GM18508 (cell line): ENCODE measurements around the gene PAIP1.
"Not testable (repeated sequence)": the region's sequence is repeated elsewhere in the genome, so short reads cannot be mapped to it uniquely, and the experiment has no call there.

Source experiments
- ATAC-seq: cut with Tn5 transposase; IDR thresholded peaks from one replicate; pipeline ENCODE4 v1.9.1; 2021; ENCODE audit warnings: moderate number of reproducible peaks; ENCODE audit not compliant: insufficient read depth, unreplicated experiment

The PAIP1 gene

GRCh38 chr5:43556857-43557542 lies at the start of gene PAIP1:
TSS of gene PAIP1 (minus strand) at chr5:43557077. CDS start at chr5:43556846, 231 bp downstream.
- peak; percentile 41 for ATAC-seq

- ATAC-seq: no peak
Measured at GRCh38 chr5:43606351-43606750, 49.5 kb upstream of the PAIP1 start.

GRCh38 chr5:43604699-43605098 lies 47.8 kb upstream of the PAIP1 start:
- no peak for ATAC-seq

GRCh38 chr5:43603344-43604217 lies 46.7 kb upstream of the PAIP1 start:
- peak; percentile 50 for ATAC-seq

GRCh38 chr5:43602461-43603343 lies 45.8 kb upstream of the PAIP1 start, which contains the start of gene NNT:
TSS of gene NNT (plus strand) at chr5:43603180. CDS start at chr5:43609196, 6,016 bp downstream.
- peak; percentile 38 for ATAC-seq

- no peak for ATAC-seq
Measured at GRCh38 chr5:43601454-43602260, 44.8 kb upstream of the PAIP1 start.

GRCh38 chr5:43598927-43599326 lies 42.0 kb upstream of the PAIP1 start:
- ATAC-seq: not testable (repeated sequence)

- ATAC-seq: no peak
Measured at GRCh38 chr5:43592363-43592762, 35.5 kb upstream of the PAIP1 start.

GRCh38 chr5:43590700-43591099 lies 33.8 kb upstream of the PAIP1 start:
- ATAC-seq: no peak

GRCh38 chr5:43589310-43589709 lies 32.4 kb upstream of the PAIP1 start:
- no peak for ATAC-seq

GRCh38 chr5:43588842-43589241 lies 32.0 kb upstream of the PAIP1 start:
- no peak for ATAC-seq

- no peak for ATAC-seq
Measured at GRCh38 chr5:43584166-43584699, 27.4 kb upstream of the PAIP1 start.

GRCh38 chr5:43583724-43584123 lies 26.8 kb upstream of the PAIP1 start:
- no peak for ATAC-seq

- ATAC-seq: no peak
Measured at GRCh38 chr5:43582082-43583005, 25.5 kb upstream of the PAIP1 start.

- ATAC-seq: no peak
Measured at GRCh38 chr5:43581398-43581797, 24.5 kb upstream of the PAIP1 start.

GRCh38 chr5:43580402-43581210 lies 23.7 kb upstream of the PAIP1 start:
- ATAC-seq: not testable (repeated sequence)

GRCh38 chr5:43573058-43573457 lies 16.2 kb upstream of the PAIP1 start:
- ATAC-seq: no peak
